AG04450 (cell line): ENCODE data around the gene SMCO1. TPM values are rescaled to one million over a fixed set of nuclear protein-coding genes. Genes with fewer than 3 reads are reported as not detected.
"Not testable (repeated sequence)": the region's sequence is repeated elsewhere in the genome, so short reads cannot be mapped to it uniquely, and the experiment has no call there.

Source experiments
- CTCF ChIA-PET: fragments of 300-600, 350-600 bp; formaldehyde crosslinking; extraction: SDS; loops from one replicate; lab custom pipeline; 2022; ENCODE audit warnings: antibody characterized with exemption, inconsistent platforms; lab: Charles Lee
- POLR2A ChIA-PET: fragments of 350-600 bp; formaldehyde crosslinking; extraction: SDS; loops from one replicate; lab custom pipeline; 2021; ENCODE audit warnings: antibody characterized with exemption, inconsistent platforms; lab: Yijun Ruan, JAX
- DNase-seq: peaks from one replicate; pipeline ENCODE4 v3.0.0-alpha.2; 2011; ENCODE audit warnings: low read depth, low spot score
- H3K27ac ChIP-seq: one replicate; pipeline ENCODE4 v1.5.1; 2012; ENCODE audit warnings: low read depth, low read length, control low read depth
- H3K27me3 ChIP-seq: one replicate; pipeline ENCODE4 v1.6.0; 2012; ENCODE audit warnings: low read length; ENCODE audit not compliant: control insufficient read depth, insufficient read depth
- H3K4me3 ChIP-seq: 2 replicates; pipeline ENCODE4 v1.5.1; 2011; ENCODE audit warnings: mild to moderate bottlenecking, low read depth, low read length, control low read depth
- H3K9me3 ChIP-seq: 2 replicates; pipeline ENCODE4 v1.5.1; 2012; ENCODE audit warnings: low read length; ENCODE audit not compliant: control insufficient read depth, insufficient read depth
- polyA plus RNA-seq: library from polyadenylated mRNA; depleted of rRNA; stranded (reverse); fragments of >200 nt; gene quantifications from 2 replicates; pipeline ENCODE4 v1.2.3, GENCODE V29; 2011; rRNA removed
- small RNA-seq: library from RNA; depleted of rRNA; stranded (forward); fragments of <200 nt; gene quantifications from one replicate; pipeline ENCODE3, GENCODE V24; 2012; ENCODE audit warnings: low read depth; ENCODE audit not compliant: insufficient read length
- TF ChIP-seq, protein P1 (sequence below): IDR thresholded peaks from 2 replicates; pipeline ENCODE4 v1.5.1; 2011; ENCODE audit warnings: low read depth, low read length, control low read depth, inconsistent platforms

SMCO1 gene
- polyA plus RNA-seq, 1 experiment: not detected

DNA sequence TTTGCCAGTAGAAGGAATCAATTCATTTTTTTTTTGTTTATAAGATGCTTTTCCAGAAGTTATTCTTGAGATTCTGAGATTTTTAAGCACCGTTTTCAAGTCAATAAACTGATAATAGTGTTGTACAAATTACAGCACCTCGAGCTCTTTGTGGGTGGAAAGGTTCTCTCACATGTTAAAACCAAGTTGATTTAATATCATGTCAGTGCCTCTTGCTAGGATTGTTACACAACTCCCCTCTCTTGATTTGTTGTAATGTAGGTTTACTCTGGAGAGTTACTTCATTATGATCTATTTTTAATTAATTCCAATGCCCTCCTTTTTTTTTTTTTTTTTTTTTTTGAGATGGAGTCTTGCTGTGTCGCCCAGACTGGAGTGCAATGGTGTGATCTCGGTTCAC is 57.1 kb downstream of the SMCO1 start:
- H3K9me3 ChIP-seq: no peaks in the 10 kb centered on the region
- ChIA-PET POLR2A (interaction anchor here (0.5 kb wide), 1 partner anchor 12 kb away, joined by 7 read pairs; no protein-coding TSS in a partner anchor), CTCF (no interaction called here)
- no peaks in the 10 kb centered on the region for H3K27me3 ChIP-seq
- no peak overlapping the region for H3K4me3 ChIP-seq
- DNase-seq: no peak
- H3K27ac ChIP-seq: no peak overlapping the region
- TF ChIP-seq, protein P1, sequence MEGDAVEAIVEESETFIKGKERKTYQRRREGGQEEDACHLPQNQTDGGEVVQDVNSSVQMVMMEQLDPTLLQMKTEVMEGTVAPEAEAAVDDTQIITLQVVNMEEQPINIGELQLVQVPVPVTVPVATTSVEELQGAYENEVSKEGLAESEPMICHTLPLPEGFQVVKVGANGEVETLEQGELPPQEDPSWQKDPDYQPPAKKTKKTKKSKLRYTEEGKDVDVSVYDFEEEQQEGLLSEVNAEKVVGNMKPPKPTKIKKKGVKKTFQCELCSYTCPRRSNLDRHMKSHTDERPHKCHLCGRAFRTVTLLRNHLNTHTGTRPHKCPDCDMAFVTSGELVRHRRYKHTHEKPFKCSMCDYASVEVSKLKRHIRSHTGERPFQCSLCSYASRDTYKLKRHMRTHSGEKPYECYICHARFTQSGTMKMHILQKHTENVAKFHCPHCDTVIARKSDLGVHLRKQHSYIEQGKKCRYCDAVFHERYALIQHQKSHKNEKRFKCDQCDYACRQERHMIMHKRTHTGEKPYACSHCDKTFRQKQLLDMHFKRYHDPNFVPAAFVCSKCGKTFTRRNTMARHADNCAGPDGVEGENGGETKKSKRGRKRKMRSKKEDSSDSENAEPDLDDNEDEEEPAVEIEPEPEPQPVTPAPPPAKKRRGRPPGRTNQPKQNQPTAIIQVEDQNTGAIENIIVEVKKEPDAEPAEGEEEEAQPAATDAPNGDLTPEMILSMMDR: no peak

DNA sequence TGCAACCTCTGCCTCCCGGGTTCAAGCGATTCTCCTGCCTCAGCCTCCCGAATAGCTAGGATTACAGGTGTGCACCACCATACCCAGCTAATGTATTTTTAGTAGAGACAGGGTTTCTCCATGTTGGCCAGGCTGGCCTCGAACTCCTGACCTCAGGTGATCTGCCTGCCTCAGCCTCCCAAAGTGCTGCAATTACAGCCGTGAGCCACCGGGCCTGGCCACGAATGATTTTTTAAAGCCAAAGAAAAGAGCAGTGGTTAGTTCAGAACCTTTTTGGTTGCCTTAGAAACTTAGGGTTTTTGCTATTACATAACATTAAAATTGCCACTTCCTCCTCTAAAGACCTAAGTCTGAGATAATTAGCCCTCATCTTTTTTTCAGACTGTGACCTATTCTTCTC is 57.7 kb downstream of the SMCO1 start:
- POLR2A ChIA-PET: interaction anchor here (0.6 kb wide), 1 partner anchor 485 kb away, joined by 4 read pairs; the partner anchor contains the start of gene NCBP2
- CTCF ChIA-PET: interaction anchor here (0.6 kb wide), 1 partner anchor 72 kb away, joined by 4 read pairs; no protein-coding TSS in a partner anchor

More for the DNA sequence above, 57.7 kb downstream of the SMCO1 start:
- not testable (repeated sequence) for DNase-seq, H3K9me3 ChIP-seq, H3K27me3 ChIP-seq, H3K27ac ChIP-seq, H3K4me3 ChIP-seq

Small RNAs within 50 kb of the gene (small RNA-seq; reads per million reads assigned to genes)
- not detected for gene RPS29P3

Other genes starting within 250 kb of the SMCO1 start
- gene PCYT1A, start 227.6 kb downstream of the SMCO1 start, polyA plus RNA-seq: 71.4 and 76.6 TPM in 2 replicates
- 7.9 and 9.8 TPM in 2 replicates for gene DYNLT2B, start 197.1 kb downstream of the SMCO1 start, polyA plus RNA-seq
- gene TM4SF19, start 177.0 kb downstream of the SMCO1 start, polyA plus RNA-seq: not detected in 2 replicates
- gene UBXN7, start 82.9 kb downstream of the SMCO1 start, polyA plus RNA-seq: 20.6 and 28.6 TPM in 2 replicates
- gene RNF168, start 11.6 kb downstream of the SMCO1 start, polyA plus RNA-seq: 4.1 and 5.6 TPM in 2 replicates
- 6.2 and 6.8 TPM in 2 replicates for gene WDR53, start 53.2 kb upstream of the SMCO1 start, polyA plus RNA-seq
- 6.5 and 10.2 TPM in 2 replicates for gene FBXO45, start 53.3 kb upstream of the SMCO1 start, polyA plus RNA-seq
- 0.10 and 0.11 TPM in 2 replicates for gene NRROS, start 124.3 kb upstream of the SMCO1 start, polyA plus RNA-seq
- 2.0 and 3.4 TPM in 2 replicates for gene CEP19, start 196.9 kb upstream of the SMCO1 start, polyA plus RNA-seq
- gene PIGX, start 197.0 kb upstream of the SMCO1 start, polyA plus RNA-seq: 8.5 and 12.7 TPM in 2 replicates
- gene PAK2, start 224.5 kb upstream of the SMCO1 start, polyA plus RNA-seq: 51.0 and 52.2 TPM in 2 replicates